GM19467 (cell line): ENCODE data around the gene FHIP1A.

Source experiments
- ATAC-seq: cut with Tn5 transposase; IDR thresholded peaks from one replicate; pipeline ENCODE4 v1.9.1; 2021; ENCODE audit warnings: mild to moderate bottlenecking, moderate library complexity; ENCODE audit not compliant: unreplicated experiment

FHIP1A gene

GRCh38 chr4:151454513-151454912, 45.5 kb downstream of the FHIP1A start:
- ATAC-seq, result no peak

GRCh38 chr4:151455212-151455611, 46.2 kb downstream of the FHIP1A start:
- ATAC-seq, result no peak

GRCh38 chr4:151458148-151458547, 49.2 kb downstream of the FHIP1A start:
- ATAC-seq, result no peak
